NCI-H2196 (cell line): ENCODE measurements around the gene BCL11A.

Experiments
- DNase-seq: peaks from one replicate; lab custom pipeline; 2025; ENCODE audit not compliant: unreplicated experiment; lab: John Stamatoyannopoulos, UW

The BCL11A gene

GRCh38 chr2:60528281-60529020 lies 25.0 kb downstream of the BCL11A start:
- DNase-seq = no peak

GRCh38 chr2:60527762-60528161 lies 25.7 kb downstream of the BCL11A start:
- DNase-seq = no peak

- DNase-seq = no peak
These were observed 26.8 kb downstream of the BCL11A start for GRCh38 chr2:60526623-60527022.

GRCh38 chr2:60525899-60526298 lies 27.6 kb downstream of the BCL11A start:
- no peak for DNase-seq

GRCh38 chr2:60524874-60525273 lies 28.6 kb downstream of the BCL11A start:
- no peak for DNase-seq

- DNase-seq = no peak
These were observed 29.5 kb downstream of the BCL11A start for GRCh38 chr2:60523963-60524362.

- DNase-seq = no peak
These were observed 31.0 kb downstream of the BCL11A start for GRCh38 chr2:60522462-60522861.

- no peak for DNase-seq
These were observed 31.8 kb downstream of the BCL11A start for GRCh38 chr2:60521626-60522025.

- DNase-seq = no peak
These were observed 32.4 kb downstream of the BCL11A start for GRCh38 chr2:60520917-60521539.

GRCh38 chr2:60520151-60520876 lies 33.1 kb downstream of the BCL11A start:
- DNase-seq = no peak

GRCh38 chr2:60519231-60519863 lies 34.1 kb downstream of the BCL11A start:
- no peak for DNase-seq

- no peak for DNase-seq
These were observed 34.9 kb downstream of the BCL11A start for GRCh38 chr2:60518567-60518966.

- DNase-seq = no peak
These were observed 36.0 kb downstream of the BCL11A start for GRCh38 chr2:60517446-60517845.

- DNase-seq = no peak
These were observed 36.6 kb downstream of the BCL11A start for GRCh38 chr2:60516826-60517225.

GRCh38 chr2:60516383-60516811 lies 37.1 kb downstream of the BCL11A start:
- DNase-seq = no peak

- DNase-seq = no peak
These were observed 37.7 kb downstream of the BCL11A start for GRCh38 chr2:60515721-60516226.

GRCh38 chr2:60513996-60514395 lies 39.5 kb downstream of the BCL11A start:
- no peak for DNase-seq

GRCh38 chr2:60513191-60513590 lies 40.3 kb downstream of the BCL11A start:
- DNase-seq = no peak

GRCh38 chr2:60512641-60513040 lies 40.8 kb downstream of the BCL11A start:
- no peak for DNase-seq

- DNase-seq = no peak
These were observed 41.3 kb downstream of the BCL11A start for GRCh38 chr2:60512062-60512622.

GRCh38 chr2:60510713-60511112 lies 42.7 kb downstream of the BCL11A start:
- DNase-seq = no peak
